ENCODE results near the gene CDK16. TPM values are rescaled to one million over a fixed set of nuclear protein-coding genes. Genes with fewer than 3 reads are reported as not detected.
A peak's percentile ranks its signal among the peaks of the same experiment; 100 is the strongest.
"Not testable (repeated sequence)": the region's sequence is repeated elsewhere in the genome, so short reads cannot be mapped to it uniquely, and the experiment has no call there.

Gene CDK16
- total RNA-seq, 2 donors from 2014 or later, result 167 to 245 TPM

DNA sequence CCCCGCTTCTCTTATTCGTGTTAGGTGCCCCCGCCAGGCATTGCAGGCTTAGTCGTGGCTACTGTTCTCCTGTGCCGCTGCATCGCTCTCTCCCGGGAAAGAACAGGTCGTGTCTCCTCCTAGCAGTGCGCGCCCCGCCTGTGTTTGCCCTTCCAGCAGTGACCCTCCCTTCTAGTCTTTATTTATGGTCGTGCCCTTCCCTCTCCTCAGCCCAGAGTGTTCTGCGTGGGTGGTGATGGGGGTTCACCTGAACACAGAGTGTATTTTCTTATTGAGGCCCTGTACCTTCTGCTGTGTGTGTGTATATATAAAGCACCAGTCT lies 29.5 kb downstream of the CDK16 start:
- peaks cover 1% of the 10 kb centered on the region for H3K9me3 Mint-ChIP-seq
- no peaks in the 10 kb centered on the region for H3K27me3 Mint-ChIP-seq (ENCODE audit: insufficient read depth)

DNA sequence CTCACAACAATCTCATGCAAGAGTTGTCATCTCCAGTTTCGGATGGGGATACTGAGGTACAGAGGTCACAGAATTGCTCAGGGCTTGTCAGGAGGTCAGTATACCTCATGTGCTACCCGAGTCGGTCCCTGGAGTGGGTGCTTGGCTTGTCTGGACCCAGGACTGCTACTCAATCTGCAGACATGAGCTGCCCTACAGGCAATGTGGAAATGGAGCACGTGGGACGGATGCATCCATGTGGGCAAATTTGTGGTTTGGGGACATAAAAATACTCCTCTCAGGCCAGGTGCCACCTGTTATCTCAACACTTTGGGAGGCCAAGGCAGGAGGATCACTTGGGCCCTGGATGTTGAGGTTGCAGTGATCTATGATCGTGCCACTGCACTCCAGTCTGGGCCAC lies 30.1 kb downstream of the CDK16 start:
- Mint-ChIP-seq H3K36me3 (ENCODE audit: low read depth) (peaks cover 55% of the 10 kb centered on the region), H3K27ac (no peak overlapping the region), H3K4me1 (no peaks in the 10 kb centered on the region), H3K4me3 (no peak overlapping the region), H3K9me3 (peaks cover 3% of the 10 kb centered on the region), H3K27me3 (ENCODE audit: insufficient read depth) (no peaks in the 10 kb centered on the region)
- 96% methylated on average over 6 of the region's 6 CpGs; no CpG with 5 or more reads in 1 of the 2 experiments for WGBS, 2 experiments (ENCODE audit: insufficient coverage in 1 of 2, insufficient read length in 1 of 2)
- Histone ChIP-seq H3K9ac (ENCODE audit: extremely low read depth, low read length, poor library complexity, severe bottlenecking) (no peak overlapping the region), H3K27ac (ENCODE audit: low read depth, low read length) (no peak overlapping the region), H3K9me3 (ENCODE audit: control insufficient read depth, low read length) (no peaks in the 10 kb centered on the region), H3K4me3 (ENCODE audit: low read length) (no peak overlapping the region), H3K27me3 (ENCODE audit: control insufficient read depth, insufficient read depth, low read length, poor library complexity, severe bottlenecking) (no peaks in the 10 kb centered on the region), H3K4me1 (ENCODE audit: control insufficient read depth, insufficient read depth, low read length) (no peaks in the 10 kb centered on the region), H3K36me3 (ENCODE audit: control insufficient read depth, insufficient read depth, low read length) (peaks cover 19% of the 10 kb centered on the region)
- DNase-seq, result no peak
- TF ChIP-seq, protein P1, sequence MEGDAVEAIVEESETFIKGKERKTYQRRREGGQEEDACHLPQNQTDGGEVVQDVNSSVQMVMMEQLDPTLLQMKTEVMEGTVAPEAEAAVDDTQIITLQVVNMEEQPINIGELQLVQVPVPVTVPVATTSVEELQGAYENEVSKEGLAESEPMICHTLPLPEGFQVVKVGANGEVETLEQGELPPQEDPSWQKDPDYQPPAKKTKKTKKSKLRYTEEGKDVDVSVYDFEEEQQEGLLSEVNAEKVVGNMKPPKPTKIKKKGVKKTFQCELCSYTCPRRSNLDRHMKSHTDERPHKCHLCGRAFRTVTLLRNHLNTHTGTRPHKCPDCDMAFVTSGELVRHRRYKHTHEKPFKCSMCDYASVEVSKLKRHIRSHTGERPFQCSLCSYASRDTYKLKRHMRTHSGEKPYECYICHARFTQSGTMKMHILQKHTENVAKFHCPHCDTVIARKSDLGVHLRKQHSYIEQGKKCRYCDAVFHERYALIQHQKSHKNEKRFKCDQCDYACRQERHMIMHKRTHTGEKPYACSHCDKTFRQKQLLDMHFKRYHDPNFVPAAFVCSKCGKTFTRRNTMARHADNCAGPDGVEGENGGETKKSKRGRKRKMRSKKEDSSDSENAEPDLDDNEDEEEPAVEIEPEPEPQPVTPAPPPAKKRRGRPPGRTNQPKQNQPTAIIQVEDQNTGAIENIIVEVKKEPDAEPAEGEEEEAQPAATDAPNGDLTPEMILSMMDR (conservative IDR thresholded peaks at IDR 0.05), result no peak

More for the DNA sequence above, 29.5 kb downstream of the CDK16 start:
- 96 to 97% methylated on average over 6 to 12 of the region's 13 CpGs for WGBS, 2 experiments (ENCODE audit: insufficient coverage in 1 of 2, insufficient read length in 1 of 2)
- H3K36me3 Mint-ChIP-seq (ENCODE audit: low read depth), result peaks cover 57% of the 10 kb centered on the region
- Histone ChIP-seq H3K9ac (ENCODE audit: extremely low read depth, low read length, poor library complexity, severe bottlenecking) (no peak overlapping the region), H3K27me3 (ENCODE audit: control insufficient read depth, insufficient read depth, low read length, poor library complexity, severe bottlenecking) (no peaks in the 10 kb centered on the region), H3K27ac (ENCODE audit: low read depth, low read length) (no peak overlapping the region), H3K4me1 (ENCODE audit: control insufficient read depth, insufficient read depth, low read length) (no peaks in the 10 kb centered on the region), H3K4me3 (ENCODE audit: low read length) (no peak overlapping the region), H3K36me3 (ENCODE audit: control insufficient read depth, insufficient read depth, low read length) (peaks cover 19% of the 10 kb centered on the region), H3K9me3 (ENCODE audit: control insufficient read depth, low read length) (no peaks in the 10 kb centered on the region)
- DNase-seq, result no peak
- H3K4me1 Mint-ChIP-seq, result no peaks in the 10 kb centered on the region
- TF ChIP-seq, protein P1 (conservative IDR thresholded peaks at IDR 0.05), result no peak
- H3K4me3 Mint-ChIP-seq, result no peak overlapping the region
- H3K27ac Mint-ChIP-seq, result peak overlapping the region; percentile 17

DNA sequence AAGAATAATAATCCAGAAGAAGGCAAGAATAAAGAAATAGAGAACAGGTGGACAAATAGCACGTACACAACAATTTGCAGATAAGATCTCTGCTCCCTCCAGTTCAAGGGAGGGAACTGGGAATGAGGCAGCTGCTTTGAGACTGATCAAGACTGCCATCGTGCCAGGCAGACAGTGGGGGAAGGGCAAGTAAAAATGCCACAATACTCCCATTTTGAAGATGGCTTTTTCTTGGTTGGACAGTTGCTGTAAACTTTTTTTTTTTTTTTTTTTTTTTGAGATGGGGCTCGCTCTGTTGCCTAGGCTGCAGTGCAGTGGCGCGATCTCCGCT lies 31.5 kb downstream of the CDK16 start:
- WGBS, 2 experiments (ENCODE audit: insufficient coverage in 1 of 2, insufficient read length in 1 of 2), result 87 to 98% methylated on average over 3 to 6 of the region's 6 CpGs
- TF ChIP-seq, protein P1 (conservative IDR thresholded peaks at IDR 0.05), result no peak
- H3K4me1 ChIP-seq (ENCODE audit: control insufficient read depth, insufficient read depth, low read length), result no peaks in the 10 kb centered on the region
- DNase-seq, result no peak
- no peak overlapping the region for H3K4me3 Mint-ChIP-seq
- peaks cover 40% of the 10 kb centered on the region for H3K36me3 Mint-ChIP-seq (ENCODE audit: low read depth)
- H3K9me3 Mint-ChIP-seq, result peaks cover 15% of the 10 kb centered on the region
- H3K27me3 Mint-ChIP-seq (ENCODE audit: insufficient read depth), result no peaks in the 10 kb centered on the region
- no peaks in the 10 kb centered on the region for H3K9me3 ChIP-seq (ENCODE audit: control insufficient read depth, low read length)
- H3K4me1 Mint-ChIP-seq, result no peaks in the 10 kb centered on the region
- H3K36me3 ChIP-seq (ENCODE audit: control insufficient read depth, insufficient read depth, low read length), result peaks cover 10% of the 10 kb centered on the region
- H3K9ac ChIP-seq (ENCODE audit: extremely low read depth, low read length, poor library complexity, severe bottlenecking), result no peak overlapping the region
- H3K27me3 ChIP-seq (ENCODE audit: control insufficient read depth, insufficient read depth, low read length, poor library complexity, severe bottlenecking), result no peaks in the 10 kb centered on the region
- H3K4me3 ChIP-seq (ENCODE audit: low read length), result no peak overlapping the region
- H3K27ac Mint-ChIP-seq, result no peak overlapping the region
- H3K27ac ChIP-seq (ENCODE audit: low read depth, low read length), result no peak overlapping the region

GRCh38 chrX:47257620-47258019 lies 39.1 kb downstream of the CDK16 start:
- not testable (repeated sequence) for H3K27me3 ChIP-seq (ENCODE audit: control insufficient read depth, insufficient read depth, low read length, poor library complexity, severe bottlenecking); H3K4me1 ChIP-seq (ENCODE audit: control insufficient read depth, insufficient read depth, low read length); H3K27me3 Mint-ChIP-seq (ENCODE audit: insufficient read depth); H3K9me3 ChIP-seq (ENCODE audit: control insufficient read depth, low read length); H3K36me3 ChIP-seq (ENCODE audit: control insufficient read depth, insufficient read depth, low read length); H3K4me1 Mint-ChIP-seq; H3K27ac Mint-ChIP-seq; H3K9ac ChIP-seq (ENCODE audit: extremely low read depth, low read length, poor library complexity, severe bottlenecking); H3K4me3 ChIP-seq (ENCODE audit: low read length); H3K27ac ChIP-seq (ENCODE audit: low read depth, low read length); H3K36me3 Mint-ChIP-seq (ENCODE audit: low read depth); DNase-seq; H3K4me3 Mint-ChIP-seq
- peaks cover 63% of the 10 kb centered on the region for H3K9me3 Mint-ChIP-seq
- WGBS, 2 experiments (ENCODE audit: insufficient coverage in 1 of 2, insufficient read length in 1 of 2), result 94 to 95% methylated on average over 3 to 12 of the region's 12 CpGs
